WTC11 (cell line): ENCODE results near the gene GRIK5.

ENCODE experiments used
- ATF3 ChIP-seq: sonication (generic); formaldehyde crosslinking; conservative IDR thresholded peaks from 2 replicates; pipeline ENCODE4 v1.8.1; 2022; ENCODE audit warnings: mild to moderate bottlenecking, missing genetic modification reagents
- ATF6 ChIP-seq: sonication (generic); formaldehyde crosslinking; IDR thresholded peaks from 2 replicates; pipeline ENCODE4 v1.8.1; 2023; ENCODE audit warnings: mild to moderate bottlenecking, missing genetic modification reagents
- CTCF ChIP-seq: fragments of 200-600 bp; IDR thresholded peaks from 2 replicates; pipeline ENCODE4 v1.8.0; 2022; ENCODE audit warnings: antibody characterized with exemption
- SOX15 ChIP-seq: fragments of 250-450 bp; sonication (Bioruptor Pico); IDR thresholded peaks from 2 replicates; pipeline ENCODE4 v1.9.0; 2021; ENCODE audit warnings: mild to moderate bottlenecking
- SP1 ChIP-seq: sonication (generic); formaldehyde crosslinking; conservative IDR thresholded peaks from 2 replicates; pipeline ENCODE4 v1.8.1; 2022; ENCODE audit warnings: missing genetic modification reagents
- TEAD1 ChIP-seq: sonication (generic); formaldehyde crosslinking; IDR thresholded peaks from 2 replicates; pipeline ENCODE4 v1.8.0; 2022; ENCODE audit warnings: mild to moderate bottlenecking, missing genetic modification reagents
- ZNF232 ChIP-seq: sonication (generic); formaldehyde crosslinking; IDR thresholded peaks from 2 replicates; pipeline ENCODE4 v1.8.0; 2022; ENCODE audit warnings: mild to moderate bottlenecking, missing genetic modification reagents

- TF ChIP-seq ATF6 (no peak), ATF3 (no peak), SOX15 (CRISPR knock-in tag) (no peak), ZNF232 (CRISPR knock-in tag) (no peak), CTCF (no peak), SP1 (no peak), TEAD1 (CRISPR knock-in tag) (no peak)
Measured at GRCh38 chr19:42057846-42058245, 12.2 kb downstream of the GRIK5 start.
